ENCODE measurements around the gene PKP4. TPM values are rescaled to one million over a fixed set of nuclear protein-coding genes. Genes with fewer than 3 reads are reported as not detected.

Gene PKP4
- total RNA-seq, 1 experiment from 2014 or later, result 40.1 TPM

- intact Hi-C loops (cut with micrococcal nuclease), result no loop called here
- Histone ChIP-seq H3K9me3 (ENCODE audit: low read length) (no peaks in the 10 kb centered on the region), H3K36me3 (ENCODE audit: low read depth, low read length) (no peaks in the 10 kb centered on the region), H3K4me2 (ENCODE audit: low read length) (no peak overlapping the region), H3K27me3 (ENCODE audit: low read length) (no peaks in the 10 kb centered on the region), H2AFZ (ENCODE audit: low read length) (no peak overlapping the region), H3K9ac (ENCODE audit: low read length) (no peak overlapping the region), H4K20me1 (ENCODE audit: low read length) (no peaks in the 10 kb centered on the region), H3K79me2 (ENCODE audit: low read length) (no peaks in the 10 kb centered on the region), H3K4me1 (ENCODE audit: insufficient read depth, low read length) (peaks cover 30% of the 10 kb centered on the region), H3K4me3 (ENCODE audit: low read length) (no peak overlapping the region), H3K9me2 (replicated peaks; ENCODE audit: low read length) (no peaks in the 10 kb centered on the region), H3K27ac (ENCODE audit: low read length) (no peak overlapping the region), H3F3A (ENCODE audit: low read length, unreplicated experiment) (peaks cover 3% of the 10 kb centered on the region)
- no TSS peak for BruUV-seq (replicated peaks)
- CTCF ChIA-PET, result no interaction called here
- POLR2A ChIA-PET (ENCODE audit: unreplicated experiment), result no interaction called here
- TF ChIP-seq CTCF (conservative IDR thresholded peaks at IDR 0.05; ENCODE audit: low read depth, low read length) (no peak), EZH2phosphoT487 (IDR thresholded peaks at IDR 0.05; ENCODE audit: borderline replicate concordance, low read length) (no peak), EZH2 (IDR thresholded peaks at IDR 0.05; ENCODE audit: low read length, unreplicated experiment) (no peak)
- no peak for DNase-seq
- no peak for ATAC-seq
Measured at GRCh38 chr2:158719403-158719802, 262.7 kb downstream of the PKP4 start.

- ATAC-seq (no peak), DNase-seq (no peak)
- H3K4me2 ChIP-seq (ENCODE audit: low read length), result peak overlapping the region; percentile 88
- no peaks in the 10 kb centered on the region for H3K79me2 ChIP-seq (ENCODE audit: low read length)
- no peaks in the 10 kb centered on the region for H3K9me3 ChIP-seq (ENCODE audit: low read length)
- intact Hi-C loops (cut with micrococcal nuclease), result no loop called here
- ChIA-PET CTCF (interaction anchor here (1.7 kb wide), 1 partner anchor 31 kb away, joined by 7 read pairs; no protein-coding TSS in a partner anchor), POLR2A (ENCODE audit: unreplicated experiment) (no interaction called here)
- no peaks in the 10 kb centered on the region for H3K36me3 ChIP-seq (ENCODE audit: low read depth, low read length)
- H2AFZ ChIP-seq (ENCODE audit: low read length), result no peak overlapping the region
- H3K9me2 ChIP-seq (replicated peaks; ENCODE audit: low read length), result no peaks in the 10 kb centered on the region
- BruUV-seq (replicated peaks), result no TSS peak
- H4K20me1 ChIP-seq (ENCODE audit: low read length), result no peaks in the 10 kb centered on the region
- peak overlapping the region; percentile 98 for H3K27ac ChIP-seq (ENCODE audit: low read length)
- H3K4me3 ChIP-seq (ENCODE audit: low read length), result no peak overlapping the region
- H3K9ac ChIP-seq (ENCODE audit: low read length), result peak overlapping the region; percentile 84
- peaks cover 40% of the 10 kb centered on the region for H3K4me1 ChIP-seq (ENCODE audit: insufficient read depth, low read length)
- H3K27me3 ChIP-seq (ENCODE audit: low read length), result no peaks in the 10 kb centered on the region
- H3F3A ChIP-seq (ENCODE audit: low read length, unreplicated experiment), result peaks cover 6% of the 10 kb centered on the region
- TF ChIP-seq CTCF (conservative IDR thresholded peaks at IDR 0.05; ENCODE audit: low read depth, low read length), result no peak
- TF ChIP-seq EZH2 (IDR thresholded peaks at IDR 0.05; ENCODE audit: low read length, unreplicated experiment), result no peak
- no peak for TF ChIP-seq EZH2phosphoT487 (IDR thresholded peaks at IDR 0.05; ENCODE audit: borderline replicate concordance, low read length)
Measured at GRCh38 chr2:158722266-158723105, 265.7 kb downstream of the PKP4 start.
